ENCODE measurements around the gene CCDC60.

DNA sequence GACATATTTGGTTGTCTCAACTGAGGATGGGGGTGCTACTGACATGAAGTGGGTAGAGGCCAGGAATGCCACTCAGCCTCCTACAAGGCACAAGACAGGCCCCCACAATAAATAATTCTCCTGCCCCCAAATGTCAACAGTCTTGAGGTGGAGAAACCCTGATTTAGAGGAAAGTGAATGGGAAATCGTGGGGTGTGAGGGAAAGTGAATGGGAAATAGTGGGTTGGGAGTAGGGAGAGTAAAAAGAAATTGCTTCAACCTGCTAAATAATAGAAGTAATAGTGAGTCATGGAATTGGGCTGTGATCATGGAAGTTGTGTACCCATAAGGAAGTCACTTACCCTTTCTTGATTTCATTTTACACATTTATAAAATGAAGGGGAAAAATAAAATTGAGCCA is 242.4 kb downstream of the CCDC60 start:
- TF ChIP-seq, protein P1, sequence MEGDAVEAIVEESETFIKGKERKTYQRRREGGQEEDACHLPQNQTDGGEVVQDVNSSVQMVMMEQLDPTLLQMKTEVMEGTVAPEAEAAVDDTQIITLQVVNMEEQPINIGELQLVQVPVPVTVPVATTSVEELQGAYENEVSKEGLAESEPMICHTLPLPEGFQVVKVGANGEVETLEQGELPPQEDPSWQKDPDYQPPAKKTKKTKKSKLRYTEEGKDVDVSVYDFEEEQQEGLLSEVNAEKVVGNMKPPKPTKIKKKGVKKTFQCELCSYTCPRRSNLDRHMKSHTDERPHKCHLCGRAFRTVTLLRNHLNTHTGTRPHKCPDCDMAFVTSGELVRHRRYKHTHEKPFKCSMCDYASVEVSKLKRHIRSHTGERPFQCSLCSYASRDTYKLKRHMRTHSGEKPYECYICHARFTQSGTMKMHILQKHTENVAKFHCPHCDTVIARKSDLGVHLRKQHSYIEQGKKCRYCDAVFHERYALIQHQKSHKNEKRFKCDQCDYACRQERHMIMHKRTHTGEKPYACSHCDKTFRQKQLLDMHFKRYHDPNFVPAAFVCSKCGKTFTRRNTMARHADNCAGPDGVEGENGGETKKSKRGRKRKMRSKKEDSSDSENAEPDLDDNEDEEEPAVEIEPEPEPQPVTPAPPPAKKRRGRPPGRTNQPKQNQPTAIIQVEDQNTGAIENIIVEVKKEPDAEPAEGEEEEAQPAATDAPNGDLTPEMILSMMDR (tag by site-specific recombination; IDR thresholded peaks at IDR 0.05): no peak
- no peak for TF ChIP-seq ZNF514 (tag by site-specific recombination; IDR thresholded peaks at IDR 0.05)
- no peak for TF ChIP-seq ZNF707 (tag by site-specific recombination; IDR thresholded peaks at IDR 0.05)
- TF ChIP-seq TCF7L2 (IDR thresholded peaks at IDR 0.05; ENCODE audit: borderline replicate concordance, low read depth, low read length): no peak
- TF ChIP-seq ZNF704 (tag by site-specific recombination; IDR thresholded peaks at IDR 0.05): no peak
- no peak for TF ChIP-seq ZNF169 (tag by site-specific recombination; IDR thresholded peaks at IDR 0.05)
- TF ChIP-seq, protein P2, sequence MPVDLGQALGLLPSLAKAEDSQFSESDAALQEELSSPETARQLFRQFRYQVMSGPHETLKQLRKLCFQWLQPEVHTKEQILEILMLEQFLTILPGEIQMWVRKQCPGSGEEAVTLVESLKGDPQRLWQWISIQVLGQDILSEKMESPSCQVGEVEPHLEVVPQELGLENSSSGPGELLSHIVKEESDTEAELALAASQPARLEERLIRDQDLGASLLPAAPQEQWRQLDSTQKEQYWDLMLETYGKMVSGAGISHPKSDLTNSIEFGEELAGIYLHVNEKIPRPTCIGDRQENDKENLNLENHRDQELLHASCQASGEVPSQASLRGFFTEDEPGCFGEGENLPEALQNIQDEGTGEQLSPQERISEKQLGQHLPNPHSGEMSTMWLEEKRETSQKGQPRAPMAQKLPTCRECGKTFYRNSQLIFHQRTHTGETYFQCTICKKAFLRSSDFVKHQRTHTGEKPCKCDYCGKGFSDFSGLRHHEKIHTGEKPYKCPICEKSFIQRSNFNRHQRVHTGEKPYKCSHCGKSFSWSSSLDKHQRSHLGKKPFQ (tag by site-specific recombination; IDR thresholded peaks at IDR 0.05): no peak
- TF ChIP-seq ZNF585B (tag by site-specific recombination; IDR thresholded peaks at IDR 0.05): no peak

Data from HEK293 (cell line).